HepG2 (cell line): ENCODE results near the gene PITX3. TPM values are rescaled to one million over a fixed set of nuclear protein-coding genes. Genes with fewer than 3 reads are reported as not detected.
A peak's percentile ranks its signal among the peaks of the same experiment; 100 is the strongest.

Experiments
- AKNA ChIP-seq: sonication (generic); formaldehyde crosslinking; IDR thresholded peaks from 2 replicates; pipeline ENCODE4 v1.4.0; 2020; ENCODE audit warnings: missing genetic modification reagents, borderline replicate concordance
- CSRNP2 ChIP-seq: sonication (generic); formaldehyde crosslinking; conservative IDR thresholded peaks from 2 replicates; pipeline ENCODE4 v1.8.0; 2022; ENCODE audit warnings: low read depth, missing genetic modification reagents
- ETV6 ChIP-seq: sonication (generic); formaldehyde crosslinking; conservative IDR thresholded peaks from 2 replicates; pipeline ENCODE4 v1.4.0; 2020; ENCODE audit warnings: missing genetic modification reagents
- GATA4 ChIP-seq: sonication (generic); IDR thresholded peaks from 2 replicates; pipeline ENCODE4 v1.6.1; 2016; ENCODE audit warnings: antibody characterized with exemption, low read depth, borderline replicate concordance
- KLF9 ChIP-seq: IDR thresholded peaks from 2 replicates; pipeline ENCODE4 v1.6.1; 2016; ENCODE audit warnings: low read depth
- KMT2B ChIP-seq: IDR thresholded peaks from 2 replicates; pipeline ENCODE4 v1.6.1; 2016; ENCODE audit warnings: missing genetic modification reagents, missing compliant biosample characterization
- MXD3 ChIP-seq: IDR thresholded peaks from 2 replicates; pipeline ENCODE4 v1.6.1; 2016; ENCODE audit warnings: mild to moderate bottlenecking, missing biosample characterization, missing genetic modification reagents
- NR2F1 ChIP-seq, 2 experiments: fragments of 450-650 bp in 1 of 2; formaldehyde crosslinking in 1 of 2; IDR thresholded peaks; 2 replicates each; pipeline versions ENCODE4 v1.5.0 to v1.6.1; 2016 to 2020; ENCODE audit warnings: mild to moderate bottlenecking in 1 of 2, missing compliant biosample characterization in 1 of 2, missing genetic modification reagents in 1 of 2, moderate library complexity in 1 of 2
- RBM39 ChIP-seq: fragments of 200-400 bp; formaldehyde crosslinking; IDR thresholded peaks from one replicate; pipeline ENCODE4 v1.6.1; 2018; ENCODE audit warnings: antibody characterized with exemption, mild to moderate bottlenecking, low read depth, low read length; ENCODE audit not compliant: poor library complexity, severe bottlenecking
- ZMAT3 ChIP-seq: sonication (generic); formaldehyde crosslinking; conservative IDR thresholded peaks from 2 replicates; pipeline ENCODE4 v1.7.0; 2021; ENCODE audit warnings: missing genetic modification reagents
- ZNF256 ChIP-seq: sonication (generic); formaldehyde crosslinking; conservative IDR thresholded peaks from 2 replicates; pipeline ENCODE4 v1.4.0; 2020; ENCODE audit warnings: missing genetic modification reagents
- ZNF530 ChIP-seq: sonication (generic); formaldehyde crosslinking; IDR thresholded peaks from 2 replicates; pipeline ENCODE4 v1.5.0; 2020; ENCODE audit warnings: low read depth, mild to moderate bottlenecking, missing genetic modification reagents
- ZNF780A ChIP-seq: sonication (generic); formaldehyde crosslinking; IDR thresholded peaks from 2 replicates; pipeline ENCODE4 v1.8.0; 2022; ENCODE audit warnings: mild to moderate bottlenecking, missing genetic modification reagents, moderate library complexity
- ZNF883 ChIP-seq: sonication (generic); formaldehyde crosslinking; IDR thresholded peaks from 2 replicates; pipeline ENCODE4 v1.5.1; 2020; ENCODE audit warnings: mild to moderate bottlenecking, missing genetic modification reagents; ENCODE audit errors: not compliant biosample characterization
- ZSCAN12 ChIP-seq: sonication (generic); formaldehyde crosslinking; IDR thresholded peaks from 2 replicates; pipeline ENCODE4 v1.9.0; 2021; ENCODE audit warnings: mild to moderate bottlenecking, missing genetic modification reagents
- polyA plus RNA-seq, 8 experiments: library from polyadenylated mRNA; depleted of rRNA in 3 of 8; stranded (reverse) in 7 of 8; unstranded in 1 of 8; fragments of >200 nt; fragmentation: Illumina TruSeq in 4 of 8; extraction: Trizol in 4 of 8; gene quantifications; 2 replicates each; pipeline versions ENCODE4 v1.2.1 to v1.2.3, GENCODE V29; 2011 to 2016; ENCODE audit warnings: low read depth in 4 of 8, missing spikeins in 1 of 8, mixed read lengths in 1 of 8; ENCODE audit not compliant: insufficient read depth in 1 of 8
- total RNA-seq, 5 experiments: library from RNA; depleted of rRNA; stranded (reverse); fragments of >200 nt; fragmentation: Illumina TruSeq; extraction: Trizol; gene quantifications; 2 replicates each; pipeline ENCODE4 v1.2.3, GENCODE V29; 2016; ENCODE audit warnings: low read depth in 1 of 5
- TF ChIP-seq, protein P1 (sequence below): sonication (generic); formaldehyde crosslinking; IDR thresholded peaks from 2 replicates; pipeline ENCODE4 v1.4.0; 2020; ENCODE audit warnings: missing genetic modification reagents

PITX3 gene
- total and polyA plus RNA-seq, 2 of the 13 experiments (the other 11 are each of a cell fraction or from before 2014, with no cell fraction given): not detected

GRCh38 chr10:102225646-102226541, 15.4 kb downstream of the PITX3 start, which contains the start of gene ELOVL3 (continued):
- TF ChIP-seq NR2F1 (CRISPR knock-in tag; IDR thresholded peaks at IDR 0.05) (no peak), ZMAT3 (peak; percentile 95; the same call in 1 of the 2 replicates), AKNA (CRISPR knock-in tag) (no peak), ETV6 (CRISPR knock-in tag) (peak; percentile 66; the same call in 1 of the 2 replicates), KLF9 (CRISPR knock-in tag) (0 out of 2 replicates have a peak, but pooled peaks have one; percentile 11), MXD3 (peak; percentile 96), KMT2B (CRISPR knock-in tag) (no peak), CSRNP2 (CRISPR knock-in tag) (no peak), ZNF530 (CRISPR knock-in tag) (0 out of 2 replicates have a peak, but pooled peaks have one; percentile 47), RBM39 (no peak), GATA4 (no peak), ZNF256 (CRISPR knock-in tag) (peak; percentile 80; the same call in 1 of the 2 replicates), ZSCAN12 (CRISPR knock-in tag) (peak; percentile 50; the same call in 1 of the 2 replicates), ZNF883 (peak; percentile 98), ZNF780A (CRISPR knock-in tag) (no peak)
- TF ChIP-seq, protein P1, sequence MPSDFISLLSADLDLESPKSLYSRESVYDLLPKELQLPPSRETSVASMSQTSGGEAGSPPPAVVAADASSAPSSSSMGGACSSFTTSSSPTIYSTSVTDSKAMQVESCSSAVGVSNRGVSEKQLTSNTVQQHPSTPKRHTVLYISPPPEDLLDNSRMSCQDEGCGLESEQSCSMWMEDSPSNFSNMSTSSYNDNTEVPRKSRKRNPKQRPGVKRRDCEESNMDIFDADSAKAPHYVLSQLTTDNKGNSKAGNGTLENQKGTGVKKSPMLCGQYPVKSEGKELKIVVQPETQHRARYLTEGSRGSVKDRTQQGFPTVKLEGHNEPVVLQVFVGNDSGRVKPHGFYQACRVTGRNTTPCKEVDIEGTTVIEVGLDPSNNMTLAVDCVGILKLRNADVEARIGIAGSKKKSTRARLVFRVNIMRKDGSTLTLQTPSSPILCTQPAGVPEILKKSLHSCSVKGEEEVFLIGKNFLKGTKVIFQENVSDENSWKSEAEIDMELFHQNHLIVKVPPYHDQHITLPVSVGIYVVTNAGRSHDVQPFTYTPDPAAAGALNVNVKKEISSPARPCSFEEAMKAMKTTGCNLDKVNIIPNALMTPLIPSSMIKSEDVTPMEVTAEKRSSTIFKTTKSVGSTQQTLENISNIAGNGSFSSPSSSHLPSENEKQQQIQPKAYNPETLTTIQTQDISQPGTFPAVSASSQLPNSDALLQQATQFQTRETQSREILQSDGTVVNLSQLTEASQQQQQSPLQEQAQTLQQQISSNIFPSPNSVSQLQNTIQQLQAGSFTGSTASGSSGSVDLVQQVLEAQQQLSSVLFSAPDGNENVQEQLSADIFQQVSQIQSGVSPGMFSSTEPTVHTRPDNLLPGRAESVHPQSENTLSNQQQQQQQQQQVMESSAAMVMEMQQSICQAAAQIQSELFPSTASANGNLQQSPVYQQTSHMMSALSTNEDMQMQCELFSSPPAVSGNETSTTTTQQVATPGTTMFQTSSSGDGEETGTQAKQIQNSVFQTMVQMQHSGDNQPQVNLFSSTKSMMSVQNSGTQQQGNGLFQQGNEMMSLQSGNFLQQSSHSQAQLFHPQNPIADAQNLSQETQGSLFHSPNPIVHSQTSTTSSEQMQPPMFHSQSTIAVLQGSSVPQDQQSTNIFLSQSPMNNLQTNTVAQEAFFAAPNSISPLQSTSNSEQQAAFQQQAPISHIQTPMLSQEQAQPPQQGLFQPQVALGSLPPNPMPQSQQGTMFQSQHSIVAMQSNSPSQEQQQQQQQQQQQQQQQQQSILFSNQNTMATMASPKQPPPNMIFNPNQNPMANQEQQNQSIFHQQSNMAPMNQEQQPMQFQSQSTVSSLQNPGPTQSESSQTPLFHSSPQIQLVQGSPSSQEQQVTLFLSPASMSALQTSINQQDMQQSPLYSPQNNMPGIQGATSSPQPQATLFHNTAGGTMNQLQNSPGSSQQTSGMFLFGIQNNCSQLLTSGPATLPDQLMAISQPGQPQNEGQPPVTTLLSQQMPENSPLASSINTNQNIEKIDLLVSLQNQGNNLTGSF (CRISPR knock-in tag): peak; percentile 95
